ENCODE results near the gene CDV3. TPM values are rescaled to one million over a fixed set of nuclear protein-coding genes. Genes with fewer than 3 reads are reported as not detected.

CDV3 gene
- total and polyA plus RNA-seq, 10 of the 15 experiments (the other 5 are each of a cell fraction or from before 2014, with no cell fraction given): 42.3 to 466 (median 136) TPM

DNA sequence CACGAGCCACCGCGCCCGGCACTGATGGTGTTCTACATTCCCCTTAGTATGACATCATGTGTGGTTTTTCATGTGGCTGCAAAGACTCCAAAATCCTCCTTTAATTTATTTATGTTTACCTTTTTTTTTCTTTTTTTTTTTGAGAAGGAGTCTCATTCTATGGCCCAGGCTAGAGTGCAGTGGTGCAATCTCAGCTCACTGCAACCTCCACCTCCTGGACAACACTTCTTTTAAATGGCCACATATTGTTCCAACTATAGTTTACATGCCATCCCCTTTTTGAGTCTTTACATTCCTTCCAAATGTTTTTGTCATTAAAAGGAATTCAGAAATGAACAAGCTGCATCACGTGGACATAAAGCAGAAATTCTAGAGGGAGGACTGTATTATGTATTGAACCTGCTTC is 10.3 kb upstream of the CDV3 start:
- in situ Hi-C loops (cut with MboI): no loop called here
- no TSS peak for BruUV-seq (replicated peaks)
- CTCF ChIA-PET: interaction anchor here (0.8 to 2.0 kb wide), 4 partner anchors 9 to 58 kb away, joined by 4 read pairs; no protein-coding TSS in a partner anchor

More for the DNA sequence above, 10.3 kb upstream of the CDV3 start:
- FAIRE-seq (no peak), DNase-seq (ENCODE audit: low read depth, low spot score) (no peak), ATAC-seq (no peak)
- 81% methylated on average over 5 of the region's 5 CpGs for WGBS (ENCODE audit: insufficient coverage, insufficient replicate concordance, low lambda C conversion rate, missing lambda C conversion rate)
- H3K36me3 ChIP-seq (ENCODE audit: control insufficient read depth in 2 of 2, insufficient read depth in 2 of 2, low read length in 1 of 2): no peaks in the 10 kb centered on the region
- H4K20me1 ChIP-seq (ENCODE audit: control insufficient read depth, insufficient read depth): no peaks in the 10 kb centered on the region
- no peak overlapping the region for H2AFZ ChIP-seq (ENCODE audit: control insufficient read depth, low read depth, low read length)
- intact Hi-C loops (cut with micrococcal nuclease; ENCODE audit: unreplicated experiment): no loop called here
- ChIA-PET RAD21 (ENCODE audit: unreplicated experiment) (interaction anchor here (0.7 to 1.7 kb wide), 2 partner anchors 10 to 30 kb away, joined by 3 to 6 read pairs; partner anchors contain the start of gene CDV3), POLR2A (interaction anchor here (0.5 to 2.6 kb wide), 4 partner anchors 9 to 94 kb away, joined by 4 to 8 read pairs (median 4); partner anchors contain the start of gene CDV3), SMC1A (ENCODE audit: uncharacterized antibody, unreplicated experiment) (interaction anchor here (1.0 to 3.1 kb wide), 9 partner anchors 9 to 95 kb away, joined by 3 to 9 read pairs (median 4); no protein-coding TSS in a partner anchor)
- H3K4me1 ChIP-seq (ENCODE audit: control insufficient read depth, insufficient read depth, low read length): peaks cover 18% of the 10 kb centered on the region
- no peak overlapping the region for H3K4me2 ChIP-seq (ENCODE audit: control insufficient read depth, insufficient read depth)
- H3K79me2 ChIP-seq (ENCODE audit: control insufficient read depth, insufficient read depth, low read length): no peaks in the 10 kb centered on the region
- TF ChIP-seq WRNIP1 (IDR thresholded peaks at IDR 0.05; ENCODE audit: borderline replicate concordance, low read depth, low read length) (no peak), MTA3 (IDR thresholded peaks at IDR 0.05; ENCODE audit: borderline replicate concordance, low read length) (no peak), BHLHE40 (IDR thresholded peaks at IDR 0.05; ENCODE audit: borderline replicate concordance in 1 of 2, low read depth in 2 of 2, low read length in 1 of 2) (no peak), ASH2L (IDR thresholded peaks at IDR 0.05; ENCODE audit: borderline replicate concordance, low read depth) (no peak), ZZZ3 (IDR thresholded peaks at IDR 0.05; ENCODE audit: control insufficient read depth, insufficient read length, low read depth) (no peak), RFX5 (IDR thresholded peaks at IDR 0.05; ENCODE audit: low read depth, low read length) (no peak), RAD21 (IDR thresholded peaks at IDR 0.05; ENCODE audit: insufficient read depth, low read depth, low read length) (no peak), SIN3A (IDR thresholded peaks at IDR 0.05; ENCODE audit: low read depth, low read length) (no peak), EP300 (IDR thresholded peaks at IDR 0.05; ENCODE audit: borderline replicate concordance in 1 of 2, control insufficient read depth in 1 of 2, low read depth in 2 of 2, low read length in 2 of 2) (no peak), PML (IDR thresholded peaks at IDR 0.05; ENCODE audit: low read length) (no peak), NRF1 (conservative IDR thresholded peaks at IDR 0.05; ENCODE audit: low read depth, low read length) (no peak), JUND (IDR thresholded peaks at IDR 0.05; ENCODE audit: low read depth, low read length) (no peak), ZNF274 (IDR thresholded peaks at IDR 0.05; ENCODE audit: insufficient read depth, insufficient read length) (no peak), ZNF24 (IDR thresholded peaks at IDR 0.05) (no peak), CBX5 (IDR thresholded peaks at IDR 0.05; ENCODE audit: low read depth) (no peak)
- TF ChIP-seq, protein P1, sequence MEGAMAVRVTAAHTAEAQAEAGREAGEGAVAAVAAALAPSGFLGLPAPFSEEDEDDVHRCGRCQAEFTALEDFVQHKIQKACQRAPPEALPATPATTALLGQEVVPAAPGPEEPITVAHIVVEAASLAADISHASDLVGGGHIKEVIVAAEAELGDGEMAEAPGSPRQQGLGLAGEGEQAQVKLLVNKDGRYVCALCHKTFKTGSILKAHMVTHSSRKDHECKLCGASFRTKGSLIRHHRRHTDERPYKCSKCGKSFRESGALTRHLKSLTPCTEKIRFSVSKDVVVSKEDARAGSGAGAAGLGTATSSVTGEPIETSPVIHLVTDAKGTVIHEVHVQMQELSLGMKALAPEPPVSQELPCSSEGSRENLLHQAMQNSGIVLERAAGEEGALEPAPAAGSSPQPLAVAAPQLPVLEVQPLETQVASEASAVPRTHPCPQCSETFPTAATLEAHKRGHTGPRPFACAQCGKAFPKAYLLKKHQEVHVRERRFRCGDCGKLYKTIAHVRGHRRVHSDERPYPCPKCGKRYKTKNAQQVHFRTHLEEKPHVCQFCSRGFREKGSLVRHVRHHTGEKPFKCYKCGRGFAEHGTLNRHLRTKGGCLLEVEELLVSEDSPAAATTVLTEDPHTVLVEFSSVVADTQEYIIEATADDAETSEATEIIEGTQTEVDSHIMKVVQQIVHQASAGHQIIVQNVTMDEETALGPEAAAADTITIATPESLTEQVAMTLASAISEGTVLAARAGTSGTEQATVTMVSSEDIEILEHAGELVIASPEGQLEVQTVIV (IDR thresholded peaks at IDR 0.05; ENCODE audit: borderline replicate concordance, partially characterized antibody): no peak
- no peaks in the 10 kb centered on the region for H3K9me3 ChIP-seq (replicated peaks; ENCODE audit: control insufficient read depth, insufficient read depth, low read length)
- no peak overlapping the region for H3K27ac ChIP-seq (ENCODE audit: control insufficient read depth, insufficient read depth)
- H3K27me3 ChIP-seq (replicated peaks in 1 of 2; ENCODE audit: control insufficient read depth in 2 of 2, insufficient read depth in 2 of 2, low read length in 1 of 2): no peaks in the 10 kb centered on the region
- H3K9ac ChIP-seq (ENCODE audit: control insufficient read depth, insufficient read depth, low read length): no peak overlapping the region
- H3K4me3 ChIP-seq: no peak overlapping the region

All from GM12878 (cell line).